ENCODE data around the gene TMEM135.

The TMEM135 gene

DNA sequence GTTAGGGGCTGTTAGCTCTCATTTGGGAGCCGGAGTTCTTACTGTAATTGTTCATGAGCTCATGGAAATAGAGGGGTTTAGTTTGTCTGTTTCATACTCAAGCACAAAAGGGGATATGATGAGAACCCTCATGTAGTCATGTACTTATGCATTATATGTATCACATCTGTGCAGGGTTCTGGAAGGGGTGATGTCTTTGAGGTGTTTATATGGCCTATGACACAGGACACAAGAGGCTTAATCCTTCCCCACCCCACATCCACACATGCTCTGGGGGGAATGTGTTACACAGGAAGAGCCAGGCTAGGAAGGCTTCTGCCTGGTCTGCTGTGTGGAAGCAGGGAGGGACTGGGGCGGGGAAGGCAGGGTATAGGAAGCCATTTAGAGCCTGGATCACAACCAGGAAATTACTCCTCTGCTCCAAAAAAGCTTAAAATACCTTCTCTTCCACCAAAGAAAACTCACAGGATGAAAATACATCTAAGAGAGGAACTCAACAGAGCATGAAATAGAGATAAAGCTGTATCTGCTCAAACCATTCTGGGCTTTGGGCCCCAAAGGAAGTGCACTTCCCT is 316.1 kb downstream of the TMEM135 start:
- DNase-seq (ENCODE audit: low read depth), result no peak

DNA sequence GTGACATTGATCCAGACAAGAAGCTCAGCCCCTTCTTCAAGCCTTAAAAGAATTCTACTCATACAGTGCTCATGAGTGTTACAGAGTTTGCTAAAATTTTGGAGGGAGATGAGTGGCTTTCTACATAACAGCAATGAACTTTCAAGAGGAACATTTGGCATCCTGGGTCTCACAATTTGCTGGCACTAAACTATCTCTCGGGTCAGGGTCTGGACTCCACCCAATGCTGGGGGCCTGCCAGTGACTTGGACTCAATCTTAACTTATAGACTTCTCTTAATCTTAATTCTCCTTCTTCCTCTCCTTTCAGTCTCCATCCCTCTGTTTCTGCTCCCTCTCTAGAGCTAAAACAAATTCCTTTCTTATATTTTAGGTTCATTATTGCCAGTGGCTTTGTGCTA is 317.9 kb downstream of the TMEM135 start:
- no peak for DNase-seq (ENCODE audit: low read depth)

DNA sequence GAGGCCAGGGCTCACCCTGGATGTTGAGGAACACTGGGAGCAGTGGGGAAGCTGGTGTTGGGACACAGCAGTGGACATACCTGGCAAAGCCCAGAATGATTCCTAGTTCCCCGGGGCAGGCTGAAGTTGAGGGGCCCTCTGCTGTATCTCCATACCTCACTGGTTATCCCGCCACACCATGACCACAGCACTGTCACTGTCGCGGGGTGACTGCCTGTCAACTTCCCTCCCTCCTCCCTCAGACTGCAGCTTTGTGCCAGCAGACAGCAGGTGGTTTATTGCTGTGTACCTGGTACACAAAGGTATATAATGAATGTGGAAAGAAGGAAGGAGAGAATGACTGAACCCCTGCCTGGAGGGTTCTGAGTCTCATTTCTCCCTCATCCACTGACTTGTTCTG is 318.7 kb downstream of the TMEM135 start:
- no peak for DNase-seq (ENCODE audit: low read depth)

DNA sequence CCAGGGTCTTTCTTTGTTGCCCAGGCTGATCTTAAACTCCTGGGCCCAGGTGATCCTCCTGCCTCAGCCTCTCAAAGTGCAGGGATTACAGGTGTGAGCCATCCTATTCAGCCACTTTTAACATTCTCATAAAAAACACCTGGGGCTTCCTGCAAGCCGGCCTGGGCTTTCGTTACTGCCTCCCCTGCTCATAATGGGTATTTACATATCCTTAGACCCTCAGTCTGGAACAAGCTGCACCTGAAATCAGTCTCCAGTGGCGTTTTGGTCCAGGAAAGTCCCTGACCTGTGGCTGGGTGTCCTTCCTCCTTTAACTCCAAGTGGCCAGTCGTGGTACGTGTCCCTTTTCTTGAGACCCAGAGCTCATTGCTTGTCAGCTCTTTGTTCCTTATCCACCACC is 320.7 kb downstream of the TMEM135 start:
- DNase-seq (ENCODE audit: low read depth), result no peak

DNA sequence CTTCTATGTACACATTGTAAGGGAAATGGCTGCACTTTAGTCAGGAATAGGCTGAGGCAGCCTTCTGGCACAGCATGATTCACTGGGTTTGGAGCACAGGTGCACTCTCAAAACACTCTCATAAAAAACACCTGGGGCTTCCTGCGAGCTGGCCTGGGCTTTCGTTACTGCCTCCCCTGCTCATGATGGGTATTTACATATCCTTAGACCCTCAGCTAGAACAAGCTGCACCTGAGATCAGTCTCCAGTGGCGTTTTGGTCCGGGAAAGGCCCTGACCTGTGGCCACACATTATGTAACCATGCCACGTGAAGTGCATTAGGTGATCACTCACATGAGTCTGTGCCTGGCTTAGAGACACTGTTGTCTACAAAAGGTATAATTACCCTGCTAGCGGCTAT is 321.7 kb downstream of the TMEM135 start:
- DNase-seq (ENCODE audit: low read depth), result no peak

DNA sequence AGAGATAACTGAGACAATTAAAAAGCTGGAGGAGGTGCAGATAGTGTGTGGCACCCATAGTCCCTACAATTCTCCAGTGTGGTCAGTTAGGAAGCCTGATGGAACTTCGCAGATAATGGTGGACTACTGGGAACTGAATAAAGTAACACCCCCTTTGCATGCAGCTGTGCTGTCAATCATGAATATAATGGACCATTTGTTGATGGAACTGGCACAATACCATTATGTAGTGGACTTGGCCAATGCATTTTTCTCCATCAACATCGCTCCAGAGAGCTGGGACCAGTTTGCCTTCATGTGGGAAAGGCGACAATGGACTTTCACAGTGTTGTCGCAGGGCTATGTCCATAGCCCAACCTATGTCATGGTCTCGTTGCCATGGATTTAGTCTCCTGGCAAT is 324.2 kb downstream of the TMEM135 start:
- DNase-seq (ENCODE audit: low read depth), result no peak

DNA sequence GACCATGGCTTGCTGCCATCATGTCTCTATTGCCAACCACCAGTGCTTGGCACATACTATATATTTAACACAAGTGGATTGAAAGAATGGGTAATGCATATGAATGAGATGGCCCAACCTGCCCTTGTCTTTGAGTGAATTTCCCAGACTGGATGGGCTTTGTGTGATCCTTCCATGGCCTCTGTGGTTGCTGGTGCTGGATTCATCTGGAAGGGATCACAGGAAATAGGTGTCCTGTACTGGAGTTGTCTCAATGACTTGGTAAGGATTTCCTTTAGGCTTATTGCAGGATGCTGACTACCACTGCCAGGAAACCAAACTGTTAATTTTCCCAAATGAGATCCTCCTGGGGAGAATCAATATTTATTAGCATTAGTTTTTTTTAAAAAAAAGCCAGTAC is 328.6 kb downstream of the TMEM135 start:
- no peak for DNase-seq (ENCODE audit: low read depth)

DNA sequence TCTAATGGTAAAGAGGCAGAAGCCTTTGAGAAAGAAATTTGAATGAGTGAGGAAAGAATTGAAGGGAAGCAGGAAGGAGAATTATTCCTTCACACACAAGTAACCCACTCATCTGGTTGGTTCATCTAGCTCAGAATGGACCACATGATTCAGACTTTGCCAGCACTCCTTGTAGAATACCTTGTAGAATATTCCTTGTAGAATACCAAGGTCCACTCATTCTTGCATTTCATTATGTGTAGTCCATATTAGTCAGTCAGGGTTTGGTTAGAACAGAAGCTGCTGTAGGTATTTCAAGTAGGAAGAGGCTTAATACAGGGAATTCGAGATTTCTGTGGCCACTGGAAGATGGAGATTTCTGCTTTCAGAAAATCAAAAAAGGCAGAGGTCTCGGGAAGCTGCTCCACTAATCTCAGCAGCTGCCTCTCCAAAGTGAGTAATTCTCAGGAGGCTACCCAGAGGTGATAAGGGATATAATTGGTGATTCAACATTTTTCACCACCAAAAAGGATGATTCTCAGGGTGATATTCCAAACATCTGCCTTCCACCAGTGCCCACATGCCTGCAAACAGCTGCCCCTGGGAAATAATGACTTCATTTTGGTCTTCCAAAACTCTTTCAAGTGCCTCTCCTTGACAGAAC is 329.1 kb downstream of the TMEM135 start:
- no peak for DNase-seq (ENCODE audit: low read depth)

DNA sequence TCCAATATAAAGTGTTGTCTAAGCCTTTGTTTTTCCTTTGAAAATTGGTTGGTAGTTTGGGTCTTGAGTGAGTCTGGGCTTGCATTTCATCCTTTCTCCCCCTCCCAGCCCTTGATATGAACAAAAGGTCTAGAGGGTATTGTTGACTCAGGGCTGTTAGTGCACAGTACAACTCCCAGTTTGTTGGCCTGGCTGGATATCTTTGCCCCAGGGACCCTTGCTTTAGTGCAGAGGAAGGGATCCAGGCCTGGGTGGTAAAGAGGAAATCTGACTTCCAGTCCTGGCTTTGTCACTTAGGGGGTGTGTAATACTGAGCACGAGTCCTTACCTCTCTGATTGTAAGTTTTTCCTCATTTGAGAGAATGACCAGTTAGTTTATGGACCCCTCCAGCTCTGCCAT is 330.4 kb downstream of the TMEM135 start:
- no peak for DNase-seq (ENCODE audit: low read depth)

DNA sequence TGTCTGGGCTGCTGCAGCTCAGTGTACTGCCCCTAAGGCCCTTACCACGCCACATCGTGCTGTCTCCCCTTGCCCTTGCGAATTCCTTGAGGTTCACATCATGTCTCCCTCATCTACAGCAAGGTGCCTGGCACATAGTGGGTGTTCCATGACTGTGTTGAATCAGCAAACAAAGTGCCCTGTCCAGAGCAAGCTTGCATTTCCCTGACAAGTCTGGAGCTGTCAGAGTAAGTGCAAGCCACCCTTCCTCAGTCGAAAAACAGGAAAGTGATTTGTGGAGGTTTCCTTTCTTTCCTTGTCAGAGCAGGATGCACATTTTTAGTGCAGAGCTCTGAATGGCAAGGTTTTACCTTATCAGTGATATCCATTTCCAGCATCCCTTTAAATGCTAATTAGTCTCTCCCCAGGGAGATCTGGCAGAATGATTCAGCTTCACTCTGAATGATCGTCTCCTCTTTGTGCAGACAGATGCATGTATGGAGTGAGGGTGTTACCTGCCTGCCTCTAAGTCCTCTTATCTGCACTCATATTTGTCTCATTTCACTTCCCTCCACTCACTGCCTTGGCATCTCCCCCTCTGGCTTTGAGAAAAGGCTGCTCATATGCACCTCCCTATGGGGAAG is 331.2 kb downstream of the TMEM135 start:
- DNase-seq (ENCODE audit: low read depth), result no peak

DNA sequence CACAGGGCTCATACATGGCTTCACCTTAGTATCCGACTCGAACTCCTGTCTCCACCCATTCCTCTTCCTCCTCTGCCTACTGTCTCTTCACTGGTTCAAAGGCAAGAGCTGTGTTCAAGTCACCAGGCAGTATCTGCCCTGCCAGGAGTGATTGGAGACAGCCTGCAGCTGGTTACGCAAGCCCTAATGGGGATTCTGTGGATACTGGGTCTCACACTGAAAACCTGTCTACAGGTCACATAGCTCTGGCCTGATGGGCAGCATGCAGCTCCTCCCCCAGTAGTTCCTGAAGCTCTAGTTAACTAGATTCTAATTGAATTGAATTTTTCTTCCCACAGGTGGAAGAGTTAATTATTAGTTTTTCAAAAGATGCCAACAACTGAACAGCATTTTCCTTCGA is 332.2 kb downstream of the TMEM135 start:
- no peak for DNase-seq (ENCODE audit: low read depth)

DNA sequence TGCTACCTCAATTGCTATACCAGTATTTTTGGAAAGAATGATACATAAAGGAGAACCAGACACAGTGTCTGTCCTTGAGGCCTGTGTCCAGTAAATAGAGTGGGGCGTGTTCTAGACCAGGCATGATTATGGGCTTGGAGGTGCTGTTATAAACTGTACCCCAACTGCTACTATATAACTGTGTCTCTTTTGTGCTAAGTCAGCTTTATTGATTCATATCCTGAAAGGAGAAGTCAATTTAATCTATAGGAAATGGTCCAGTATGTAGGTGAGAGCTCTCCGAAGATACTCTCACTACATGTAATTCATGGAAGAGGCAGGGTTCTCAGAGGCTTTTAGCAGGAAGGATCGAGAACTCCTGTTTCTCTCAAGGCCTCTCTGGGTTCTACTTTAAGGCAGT is 334.3 kb downstream of the TMEM135 start:
- DNase-seq (ENCODE audit: low read depth), result no peak

All from fibroblast of gingiva (primary cell).